Activated naive CD4-positive, alpha-beta T cell treated with anti-CD3 and anti-CD28 coated beads, Interleukin-2, amount 50 U/mL, for 24 hours (primary cell): ENCODE data around the gene VTI1B.
"Not testable (repeated sequence)": the region's sequence is repeated elsewhere in the genome, so short reads cannot be mapped to it uniquely, and the experiment has no call there.

Source experiments
- H3K27ac Mint-ChIP-seq: one replicate; pipeline ENCODE4 v1.8.0; 2021; ENCODE audit warnings: mild to moderate bottlenecking, mixed read lengths
- H3K27me3 Mint-ChIP-seq: one replicate; pipeline ENCODE4 v1.8.0; 2021; ENCODE audit warnings: mixed read lengths
- H3K36me3 Mint-ChIP-seq: one replicate; pipeline ENCODE4 v1.8.0; 2021; ENCODE audit warnings: mixed read lengths
- H3K4me1 Mint-ChIP-seq: one replicate; pipeline ENCODE4 v1.8.0; 2021; ENCODE audit warnings: mixed read lengths
- H3K4me3 Mint-ChIP-seq: one replicate; pipeline ENCODE4 v1.8.0; 2021; ENCODE audit warnings: mild to moderate bottlenecking, mixed read lengths
- H3K9me3 Mint-ChIP-seq: one replicate; pipeline ENCODE4 v1.8.0; 2021; ENCODE audit warnings: mixed read lengths

VTI1B gene

GRCh38 chr14:67650694-67651093 lies 23.7 kb downstream of the VTI1B start:
- Mint-ChIP-seq H3K27ac (no peak overlapping the region), H3K4me1 (no peaks in the 10 kb centered on the region), H3K9me3 (no peaks in the 10 kb centered on the region), H3K4me3 (no peak overlapping the region), H3K36me3 (peaks cover 3% of the 10 kb centered on the region), H3K27me3 (no peaks in the 10 kb centered on the region)

GRCh38 chr14:67650151-67650550 lies 24.3 kb downstream of the VTI1B start:
- Mint-ChIP-seq H3K4me1 (no peaks in the 10 kb centered on the region), H3K27ac (peak overlapping the region; percentile 14), H3K4me3 (no peak overlapping the region), H3K27me3 (no peaks in the 10 kb centered on the region), H3K36me3 (peaks cover 4% of the 10 kb centered on the region), H3K9me3 (no peaks in the 10 kb centered on the region)

- Mint-ChIP-seq H3K36me3 (peaks cover 4% of the 10 kb centered on the region), H3K27ac (no peak overlapping the region), H3K4me1 (peaks cover 14% of the 10 kb centered on the region), H3K9me3 (no peaks in the 10 kb centered on the region), H3K27me3 (no peaks in the 10 kb centered on the region), H3K4me3 (no peak overlapping the region)
These were observed 28.3 kb downstream of the VTI1B start for GRCh38 chr14:67646131-67646530.

DNA sequence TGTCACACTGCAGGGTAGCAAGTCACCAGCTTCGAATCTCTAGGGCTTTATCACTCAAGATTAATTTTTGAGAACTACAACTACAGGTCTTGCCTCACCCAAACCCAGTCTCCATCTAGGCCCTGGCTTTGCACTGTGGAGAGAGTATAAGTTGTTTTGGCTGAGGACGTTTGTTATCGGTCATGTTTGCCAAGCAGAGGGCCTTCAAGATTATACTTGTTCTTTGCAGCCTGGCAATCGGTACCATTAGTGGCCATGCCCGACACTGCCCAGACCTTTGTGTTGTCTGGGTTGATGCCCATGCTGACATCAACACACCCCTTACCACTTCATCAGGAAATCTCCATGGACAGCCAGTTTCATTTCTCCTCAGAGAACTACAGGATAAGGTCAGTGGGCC lies 29.0 kb downstream of the VTI1B start:
- Mint-ChIP-seq H3K4me1 (peaks cover 14% of the 10 kb centered on the region), H3K9me3 (no peaks in the 10 kb centered on the region), H3K4me3 (no peak overlapping the region), H3K36me3 (peaks cover 4% of the 10 kb centered on the region), H3K27me3 (no peaks in the 10 kb centered on the region), H3K27ac (no peak overlapping the region)

- Mint-ChIP-seq H3K36me3 (peaks cover 4% of the 10 kb centered on the region), H3K27me3 (no peaks in the 10 kb centered on the region), H3K4me1 (peaks cover 14% of the 10 kb centered on the region), H3K4me3 (no peak overlapping the region), H3K9me3 (no peaks in the 10 kb centered on the region), H3K27ac (no peak overlapping the region)
These were observed 30.0 kb downstream of the VTI1B start for GRCh38 chr14:67644428-67644827.

GRCh38 chr14:67643713-67644112 lies 30.7 kb downstream of the VTI1B start:
- Mint-ChIP-seq H3K9me3 (no peaks in the 10 kb centered on the region), H3K36me3 (peaks cover 4% of the 10 kb centered on the region), H3K27ac (peak overlapping the region; percentile 67), H3K4me3 (no peak overlapping the region), H3K27me3 (no peaks in the 10 kb centered on the region), H3K4me1 (peaks cover 14% of the 10 kb centered on the region)

GRCh38 chr14:67641902-67642749 lies 32.3 kb downstream of the VTI1B start:
- H3K4me3 Mint-ChIP-seq = no peak overlapping the region
- H3K9me3 Mint-ChIP-seq = no peaks in the 10 kb centered on the region
- H3K4me1 Mint-ChIP-seq = peaks cover 14% of the 10 kb centered on the region
- H3K27me3 Mint-ChIP-seq = no peaks in the 10 kb centered on the region
- peak overlapping the region; percentile 59 for H3K27ac Mint-ChIP-seq
- H3K36me3 Mint-ChIP-seq = peaks cover 4% of the 10 kb centered on the region

GRCh38 chr14:67641480-67641879 lies 33.0 kb downstream of the VTI1B start:
- no peak overlapping the region for H3K27ac Mint-ChIP-seq
- no peaks in the 10 kb centered on the region for H3K9me3 Mint-ChIP-seq
- no peak overlapping the region for H3K4me3 Mint-ChIP-seq
- peaks cover 14% of the 10 kb centered on the region for H3K4me1 Mint-ChIP-seq
- no peaks in the 10 kb centered on the region for H3K27me3 Mint-ChIP-seq
- peaks cover 4% of the 10 kb centered on the region for H3K36me3 Mint-ChIP-seq

DNA sequence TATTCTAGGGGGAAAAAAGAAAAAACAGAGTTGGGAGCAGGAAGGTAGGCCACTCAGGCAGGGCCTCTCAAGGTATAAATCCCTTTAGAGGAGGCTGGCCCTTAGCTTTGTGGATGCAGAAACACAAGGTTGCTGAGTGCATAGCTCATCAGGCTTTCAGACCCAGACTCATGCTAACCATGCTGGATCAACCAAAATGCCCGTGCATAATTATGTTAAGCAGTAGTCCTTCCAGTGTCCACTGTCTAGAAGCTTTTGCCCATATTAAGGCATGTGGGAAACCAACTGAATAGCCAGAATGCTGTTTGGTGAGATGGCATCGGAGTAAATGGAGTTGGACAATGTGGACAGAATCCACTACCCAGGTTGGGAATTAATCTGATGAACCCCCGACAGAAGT lies 35.8 kb downstream of the VTI1B start:
- Mint-ChIP-seq H3K4me3 (no peak overlapping the region), H3K4me1 (peaks cover 8% of the 10 kb centered on the region), H3K27me3 (no peaks in the 10 kb centered on the region), H3K9me3 (no peaks in the 10 kb centered on the region), H3K36me3 (peaks cover 3% of the 10 kb centered on the region), H3K27ac (no peak overlapping the region)

GRCh38 chr14:67636361-67636919 lies 38.0 kb downstream of the VTI1B start:
- no peaks in the 10 kb centered on the region for H3K9me3 Mint-ChIP-seq

DNA sequence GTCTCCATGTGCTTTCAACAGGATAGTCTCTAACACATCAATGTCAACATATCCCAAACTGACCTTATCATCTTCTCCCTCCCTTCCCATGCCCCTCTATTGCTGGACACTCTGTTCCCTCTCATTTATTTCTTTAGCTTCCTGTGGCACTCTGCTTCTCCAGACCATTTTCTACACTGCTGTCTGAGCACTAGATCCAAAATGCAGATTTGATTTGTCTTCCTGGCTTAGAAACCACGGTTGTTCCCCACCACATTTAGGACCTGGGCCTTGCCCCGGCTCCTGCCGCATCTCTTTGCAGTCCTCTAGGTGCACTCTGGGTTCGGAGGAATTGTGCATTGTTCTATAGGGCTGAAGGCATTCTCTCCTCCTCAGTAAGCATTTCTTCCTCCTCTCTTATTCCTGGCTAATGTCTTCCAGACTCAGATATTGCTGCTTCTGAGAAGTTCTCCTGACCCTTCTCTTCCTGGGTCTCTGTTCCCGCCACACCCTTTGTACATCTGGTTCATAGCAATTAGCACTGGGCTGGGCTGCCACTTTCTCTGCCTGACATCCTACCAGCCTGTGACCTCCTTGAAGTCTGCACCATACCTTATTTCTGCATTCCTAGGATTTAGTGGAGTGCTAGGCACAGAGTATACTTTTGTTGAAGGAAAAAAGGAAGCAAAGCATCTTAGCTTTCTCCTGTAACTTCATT lies 40.8 kb downstream of the VTI1B start:
- H3K4me3 Mint-ChIP-seq = no peak overlapping the region
- no peaks in the 10 kb centered on the region for H3K9me3 Mint-ChIP-seq
- no peak overlapping the region for H3K27ac Mint-ChIP-seq
- no peaks in the 10 kb centered on the region for H3K27me3 Mint-ChIP-seq
- H3K36me3 Mint-ChIP-seq = peaks cover 8% of the 10 kb centered on the region
- no peaks in the 10 kb centered on the region for H3K4me1 Mint-ChIP-seq

More at GRCh38 chr14:67636361-67636919, 38.0 kb downstream of the VTI1B start:
- Mint-ChIP-seq H3K27ac (no peak overlapping the region), H3K36me3 (peaks cover 8% of the 10 kb centered on the region), H3K4me1 (no peaks in the 10 kb centered on the region), H3K27me3 (no peaks in the 10 kb centered on the region), H3K4me3 (no peak overlapping the region)

- Mint-ChIP-seq H3K9me3 (no peaks in the 10 kb centered on the region), H3K4me1 (no peaks in the 10 kb centered on the region), H3K27ac (no peak overlapping the region), H3K4me3 (no peak overlapping the region), H3K27me3 (no peaks in the 10 kb centered on the region), H3K36me3 (peaks cover 8% of the 10 kb centered on the region)
These were observed 43.5 kb downstream of the VTI1B start for GRCh38 chr14:67630938-67631337.

DNA sequence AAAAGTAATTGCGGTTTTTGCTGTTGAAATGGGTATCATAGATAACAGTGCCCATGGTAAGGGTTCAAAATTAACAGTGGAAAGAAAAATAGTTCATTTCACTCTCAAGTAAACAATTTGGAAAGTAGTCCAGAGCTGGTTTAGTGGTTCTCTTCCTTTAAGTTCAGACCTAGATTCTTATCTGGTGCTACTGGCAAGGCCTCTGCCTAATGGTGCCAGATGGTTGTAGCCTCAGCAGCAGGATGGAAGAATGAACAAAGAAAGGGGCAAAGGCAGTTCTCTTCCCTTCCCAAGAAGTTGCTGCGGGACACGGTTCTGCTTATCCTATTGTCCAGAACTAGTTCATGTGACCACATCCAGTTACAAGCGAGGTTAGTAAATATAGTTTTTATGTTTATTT lies 44.2 kb downstream of the VTI1B start:
- H3K4me3 Mint-ChIP-seq = no peak overlapping the region
- peaks cover 8% of the 10 kb centered on the region for H3K36me3 Mint-ChIP-seq
- H3K9me3 Mint-ChIP-seq = no peaks in the 10 kb centered on the region
- H3K4me1 Mint-ChIP-seq = no peaks in the 10 kb centered on the region
- no peak overlapping the region for H3K27ac Mint-ChIP-seq
- H3K27me3 Mint-ChIP-seq = no peaks in the 10 kb centered on the region

GRCh38 chr14:67627519-67627918 lies 46.9 kb downstream of the VTI1B start:
- H3K27me3 Mint-ChIP-seq = no peaks in the 10 kb centered on the region
- H3K9me3 Mint-ChIP-seq = no peaks in the 10 kb centered on the region
- H3K27ac Mint-ChIP-seq = no peak overlapping the region
- peaks cover 15% of the 10 kb centered on the region for H3K4me1 Mint-ChIP-seq
- peaks cover 3% of the 10 kb centered on the region for H3K36me3 Mint-ChIP-seq
- H3K4me3 Mint-ChIP-seq = no peak overlapping the region

DNA sequence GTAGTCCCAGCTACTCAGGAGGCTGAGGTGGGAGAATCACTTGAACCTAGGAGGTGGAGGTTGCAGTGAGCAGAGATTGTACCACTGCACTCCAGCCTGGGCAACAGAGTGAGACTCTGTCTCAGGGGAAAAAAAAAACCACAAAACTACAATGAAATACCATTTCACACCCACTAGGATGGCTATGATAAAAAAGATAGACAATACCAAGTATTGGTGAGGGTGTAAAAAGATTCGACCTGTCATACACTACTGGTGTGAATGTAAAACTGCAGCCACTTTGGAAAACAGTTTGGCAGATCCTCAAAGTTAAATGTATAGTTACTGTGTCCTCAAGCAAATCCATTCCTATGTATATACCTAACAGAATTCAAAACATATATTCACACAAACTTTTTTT lies 48.3 kb downstream of the VTI1B start:
- not testable (repeated sequence) for H3K9me3 Mint-ChIP-seq

GRCh38 chr14:67623114-67623513 lies 51.3 kb downstream of the VTI1B start:
- Mint-ChIP-seq H3K4me1 (peaks cover 46% of the 10 kb centered on the region), H3K36me3 (no peaks in the 10 kb centered on the region), H3K4me3 (no peak overlapping the region), H3K9me3 (no peaks in the 10 kb centered on the region), H3K27ac (peak overlapping the region; percentile 87), H3K27me3 (no peaks in the 10 kb centered on the region)

More for the DNA sequence above, 48.3 kb downstream of the VTI1B start:
- not testable (repeated sequence) for H3K4me3 Mint-ChIP-seq, H3K27ac Mint-ChIP-seq, H3K27me3 Mint-ChIP-seq, H3K36me3 Mint-ChIP-seq
- H3K4me1 Mint-ChIP-seq = peaks cover 22% of the 10 kb centered on the region
